Endothelial cell (in vitro differentiated cells): ENCODE data around the gene MAPK8IP1. TPM values are rescaled to one million over a fixed set of nuclear protein-coding genes. Genes with fewer than 3 reads are reported as not detected.

Experiments
- DNase-seq: peaks from one replicate; pipeline ENCODE4 v3.0.0; 2021; ENCODE audit warnings: low spot score
- H3K27ac Mint-ChIP-seq: one replicate; pipeline ENCODE4 v1.8.0; 2021; ENCODE audit warnings: mixed read lengths, inconsistent platforms; ENCODE audit not compliant: unreplicated experiment
- H3K27me3 Mint-ChIP-seq: one replicate; pipeline ENCODE4 v1.8.0; 2021; ENCODE audit warnings: mild to moderate bottlenecking, moderate library complexity, mixed read lengths, inconsistent platforms; ENCODE audit not compliant: unreplicated experiment
- H3K36me3 Mint-ChIP-seq: one replicate; pipeline ENCODE4 v1.8.0; 2021; ENCODE audit warnings: mild to moderate bottlenecking, low read depth, mixed read lengths, inconsistent platforms; ENCODE audit not compliant: unreplicated experiment
- H3K4me1 Mint-ChIP-seq: one replicate; pipeline ENCODE4 v1.8.0; 2021; ENCODE audit warnings: mild to moderate bottlenecking, mixed read lengths, inconsistent platforms; ENCODE audit not compliant: unreplicated experiment
- H3K4me3 Mint-ChIP-seq: one replicate; pipeline ENCODE4 v1.8.0; 2021; ENCODE audit warnings: mild to moderate bottlenecking, mixed read lengths, inconsistent platforms; ENCODE audit not compliant: unreplicated experiment
- H3K9me3 Mint-ChIP-seq: one replicate; pipeline ENCODE4 v1.8.0; 2021; ENCODE audit warnings: mixed read lengths, inconsistent platforms; ENCODE audit not compliant: unreplicated experiment
- total RNA-seq: library from RNA; stranded (reverse); fragmentation: NEBNext Ultra II Directional; extraction: Animal tissue kit (Norgen Biotek cat#: 25700); gene quantifications from one replicate; pipeline ENCODE4 v1.2.1, GENCODE V29; 2021; ENCODE audit not compliant: unreplicated experiment
- TF ChIP-seq, protein P1 (sequence below): fragments of 200-600 bp; sonication (generic); IDR thresholded peaks from one replicate; pipeline ENCODE4 v1.5.0; 2021; ENCODE audit warnings: antibody characterized with exemption; ENCODE audit not compliant: unreplicated experiment

The MAPK8IP1 gene
- total RNA-seq, 1 donor from 2014 or later = 3.7 TPM

DNA sequence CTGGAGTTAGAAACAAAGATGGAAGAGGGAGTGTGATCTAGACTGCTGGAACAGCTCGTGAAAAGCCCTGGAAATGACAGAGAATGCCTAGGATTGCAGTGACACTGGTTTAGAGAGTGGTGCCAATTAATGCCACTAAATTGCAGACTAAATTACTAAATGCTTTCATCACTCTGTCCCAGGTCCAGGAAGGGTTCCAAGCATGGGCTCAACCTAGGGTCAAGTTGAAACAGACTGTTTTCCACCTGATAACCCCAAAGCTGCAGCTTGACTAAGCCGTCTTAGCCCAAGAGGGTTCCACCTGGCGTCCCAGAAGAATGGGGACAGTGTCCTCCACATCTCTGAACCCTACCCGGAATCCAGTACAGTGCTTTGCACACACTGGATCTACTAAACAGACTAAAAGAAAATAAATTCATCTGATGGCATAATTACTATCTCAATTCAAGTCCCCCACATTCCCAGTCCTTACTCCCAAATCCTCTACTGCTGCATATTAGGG, 39.2 kb upstream of the MAPK8IP1 start:
- TF ChIP-seq, protein P1, sequence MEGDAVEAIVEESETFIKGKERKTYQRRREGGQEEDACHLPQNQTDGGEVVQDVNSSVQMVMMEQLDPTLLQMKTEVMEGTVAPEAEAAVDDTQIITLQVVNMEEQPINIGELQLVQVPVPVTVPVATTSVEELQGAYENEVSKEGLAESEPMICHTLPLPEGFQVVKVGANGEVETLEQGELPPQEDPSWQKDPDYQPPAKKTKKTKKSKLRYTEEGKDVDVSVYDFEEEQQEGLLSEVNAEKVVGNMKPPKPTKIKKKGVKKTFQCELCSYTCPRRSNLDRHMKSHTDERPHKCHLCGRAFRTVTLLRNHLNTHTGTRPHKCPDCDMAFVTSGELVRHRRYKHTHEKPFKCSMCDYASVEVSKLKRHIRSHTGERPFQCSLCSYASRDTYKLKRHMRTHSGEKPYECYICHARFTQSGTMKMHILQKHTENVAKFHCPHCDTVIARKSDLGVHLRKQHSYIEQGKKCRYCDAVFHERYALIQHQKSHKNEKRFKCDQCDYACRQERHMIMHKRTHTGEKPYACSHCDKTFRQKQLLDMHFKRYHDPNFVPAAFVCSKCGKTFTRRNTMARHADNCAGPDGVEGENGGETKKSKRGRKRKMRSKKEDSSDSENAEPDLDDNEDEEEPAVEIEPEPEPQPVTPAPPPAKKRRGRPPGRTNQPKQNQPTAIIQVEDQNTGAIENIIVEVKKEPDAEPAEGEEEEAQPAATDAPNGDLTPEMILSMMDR = no peak
- Mint-ChIP-seq H3K36me3 (no peaks in the 10 kb centered on the region), H3K4me3 (no peak overlapping the region), H3K27me3 (peaks cover 9% of the 10 kb centered on the region), H3K4me1 (peaks cover 12% of the 10 kb centered on the region), H3K9me3 (no peaks in the 10 kb centered on the region), H3K27ac (peak overlapping the region; percentile 77)
- no peak for DNase-seq

DNA sequence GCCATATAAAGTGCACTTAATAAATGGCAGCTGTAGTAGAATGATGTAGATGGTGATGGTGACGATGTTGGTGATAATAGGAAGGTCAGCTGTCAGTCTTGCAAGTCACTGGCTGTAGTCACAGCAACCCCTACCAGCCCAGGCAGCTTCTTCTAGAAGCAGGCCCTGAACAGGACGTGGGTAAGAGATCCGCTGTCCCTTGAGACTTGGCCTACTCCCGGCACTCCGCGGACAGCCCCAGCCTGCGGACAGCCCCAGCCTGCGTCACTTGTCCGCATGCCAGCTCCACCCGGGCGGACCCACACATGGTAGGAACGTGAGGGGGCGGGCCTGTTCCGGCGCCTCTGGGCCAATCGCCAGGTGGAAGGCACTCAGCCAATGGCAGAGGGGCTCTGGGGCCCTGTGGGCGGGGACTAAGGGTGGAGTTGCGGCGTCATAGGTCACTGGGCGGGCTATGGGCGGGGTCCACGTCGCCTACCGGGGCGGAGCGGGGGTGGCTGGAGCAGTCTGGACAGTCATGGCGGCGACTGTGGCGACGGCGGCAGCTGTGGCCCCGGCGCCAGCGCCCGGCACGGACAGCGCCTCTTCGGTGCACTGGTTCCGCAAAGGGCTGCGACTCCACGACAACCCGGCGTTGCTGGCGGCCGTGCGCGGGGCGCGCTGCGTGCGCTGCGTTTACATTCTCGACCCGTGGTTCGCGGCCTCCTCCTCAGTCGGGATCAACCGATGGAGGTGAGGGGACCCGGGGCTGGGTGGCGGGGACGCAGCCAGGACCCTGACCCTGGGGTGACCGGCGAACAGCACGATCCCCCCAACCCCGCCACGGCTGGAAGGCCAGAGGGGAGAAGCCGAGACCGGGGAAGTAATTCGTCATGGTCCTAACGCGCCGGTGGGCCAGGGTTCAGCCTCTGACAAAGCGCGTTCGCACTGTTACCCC, 38.2 kb upstream of the MAPK8IP1 start, which contains the start of gene CRY2:
Gene CRY2, plus strand, starts transcription at position 502 of the 937 bp plus-strand sequence. Its CDS starts 16 bp downstream, at position 518.
- TF ChIP-seq, protein P1 = no peak
- Mint-ChIP-seq H3K27ac (peak within 1 kb of the TSS; percentile 77), H3K4me3 (peak within 1 kb of the TSS; percentile 89), H3K9me3 (no peaks in the 10 kb centered on the region), H3K36me3 (no peaks in the 10 kb centered on the region), H3K4me1 (peaks cover 12% of the 10 kb centered on the region), H3K27me3 (peaks cover 9% of the 10 kb centered on the region)
- DNase-seq = peak; percentile 99

- Mint-ChIP-seq H3K9me3 (no peaks in the 10 kb centered on the region), H3K36me3 (no peaks in the 10 kb centered on the region), H3K27me3 (peaks cover 9% of the 10 kb centered on the region), H3K27ac (no peak overlapping the region), H3K4me1 (peaks cover 12% of the 10 kb centered on the region), H3K4me3 (peak overlapping the region; percentile 84)
- TF ChIP-seq, protein P1 = no peak
- peak; percentile 37 for DNase-seq
These were observed 37.5 kb upstream of the MAPK8IP1 start for GRCh38 chr11:45847911-45848316.

DNA sequence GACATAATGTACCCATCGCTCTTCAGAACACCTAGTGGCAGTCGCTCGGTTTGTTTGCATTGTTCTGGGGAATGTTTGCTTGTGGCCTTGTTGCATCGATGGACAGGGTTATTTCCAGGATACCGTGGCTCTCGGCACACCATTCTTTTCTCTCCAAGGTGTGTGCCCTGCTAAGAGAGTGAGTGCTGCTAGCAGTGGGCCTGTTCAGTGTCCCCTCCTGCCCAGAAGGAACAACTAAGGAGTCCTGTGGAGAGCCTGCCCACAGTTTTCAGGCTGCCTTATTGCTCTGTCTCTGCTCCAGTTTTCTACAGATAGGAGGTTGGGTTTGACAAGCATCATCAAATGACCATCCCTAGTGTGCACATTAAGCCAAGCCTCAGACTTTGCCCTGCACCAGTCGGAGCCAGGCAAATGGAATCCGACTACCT, 36.8 kb upstream of the MAPK8IP1 start:
- peaks cover 9% of the 10 kb centered on the region for H3K27me3 Mint-ChIP-seq
- no peak for DNase-seq
- TF ChIP-seq, protein P1 = no peak
- H3K4me3 Mint-ChIP-seq = peak overlapping the region; percentile 84
- H3K36me3 Mint-ChIP-seq = no peaks in the 10 kb centered on the region
- H3K9me3 Mint-ChIP-seq = no peaks in the 10 kb centered on the region
- H3K27ac Mint-ChIP-seq = peak overlapping the region; percentile 80
- H3K4me1 Mint-ChIP-seq = peaks cover 12% of the 10 kb centered on the region

- Mint-ChIP-seq H3K27ac (no peak overlapping the region), H3K27me3 (peaks cover 9% of the 10 kb centered on the region), H3K36me3 (peaks cover 2% of the 10 kb centered on the region), H3K9me3 (no peaks in the 10 kb centered on the region), H3K4me1 (peaks cover 12% of the 10 kb centered on the region), H3K4me3 (no peak overlapping the region)
- DNase-seq = no peak
- TF ChIP-seq, protein P1 = no peak
These were observed 35.0 kb upstream of the MAPK8IP1 start for GRCh38 chr11:45850446-45850845.
